Measurements from ENCODE around the gene SSTR4. TPM values are rescaled to one million over a fixed set of nuclear protein-coding genes. Genes with fewer than 3 reads are reported as not detected.
"Not testable (repeated sequence)": the region's sequence is repeated elsewhere in the genome, so short reads cannot be mapped to it uniquely, and the experiment has no call there.

The SSTR4 gene, protein sequence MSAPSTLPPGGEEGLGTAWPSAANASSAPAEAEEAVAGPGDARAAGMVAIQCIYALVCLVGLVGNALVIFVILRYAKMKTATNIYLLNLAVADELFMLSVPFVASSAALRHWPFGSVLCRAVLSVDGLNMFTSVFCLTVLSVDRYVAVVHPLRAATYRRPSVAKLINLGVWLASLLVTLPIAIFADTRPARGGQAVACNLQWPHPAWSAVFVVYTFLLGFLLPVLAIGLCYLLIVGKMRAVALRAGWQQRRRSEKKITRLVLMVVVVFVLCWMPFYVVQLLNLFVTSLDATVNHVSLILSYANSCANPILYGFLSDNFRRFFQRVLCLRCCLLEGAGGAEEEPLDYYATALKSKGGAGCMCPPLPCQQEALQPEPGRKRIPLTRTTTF
- not detected for total RNA-seq

DNA sequence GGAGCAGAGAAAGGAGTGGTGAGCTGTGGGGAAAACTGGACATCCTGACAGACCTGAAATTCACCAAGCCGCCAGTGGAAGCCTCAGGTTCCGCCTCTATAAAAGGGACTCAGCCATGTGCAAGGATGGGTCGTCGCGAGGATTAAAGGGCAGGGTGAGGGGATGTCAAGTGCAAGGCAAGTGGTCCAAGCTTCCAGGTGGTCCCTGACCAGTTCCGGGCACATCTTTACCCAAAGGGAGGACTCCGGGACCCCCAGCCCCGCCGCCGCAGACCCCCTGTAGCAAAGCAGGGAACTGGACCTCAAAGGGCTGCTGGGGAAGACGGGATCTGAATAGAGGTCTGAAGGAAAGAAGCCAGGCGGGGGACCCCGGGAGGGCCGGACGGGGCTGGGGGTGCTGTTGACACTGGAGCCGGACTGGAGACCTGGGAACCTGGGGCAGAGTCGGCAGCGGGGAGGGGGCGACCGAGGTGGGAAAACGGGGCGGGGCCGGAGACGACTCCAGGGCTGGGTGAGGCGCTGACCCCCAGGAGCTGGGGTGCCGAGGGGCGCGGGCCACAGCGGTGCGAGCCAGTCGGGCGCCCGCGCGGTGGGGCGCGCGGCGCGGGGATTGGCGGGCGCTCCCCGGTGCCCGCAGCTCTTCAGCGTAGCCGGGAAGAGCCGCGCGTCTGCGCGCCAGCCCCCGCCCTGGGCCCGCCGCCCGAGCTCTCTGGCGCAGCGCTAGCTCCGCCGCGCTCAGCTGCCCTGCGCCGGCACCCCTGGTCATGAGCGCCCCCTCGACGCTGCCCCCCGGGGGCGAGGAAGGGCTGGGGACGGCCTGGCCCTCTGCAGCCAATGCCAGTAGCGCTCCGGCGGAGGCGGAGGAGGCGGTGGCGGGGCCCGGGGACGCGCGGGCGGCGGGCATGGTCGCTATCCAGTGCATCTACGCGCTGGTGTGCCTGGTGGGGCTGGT lies at the start of gene SSTR4:
TSS of gene SSTR4 (plus strand) at position 592 of the 951 bp plus-strand sequence. CDS start at position 764, 172 bp downstream.
- Histone ChIP-seq H3K4me3 (ENCODE audit: low read length in 3 of 3) (no peak within 1 kb of the TSS), H3K4me1 (ENCODE audit: control insufficient read depth in 3 of 3, insufficient read depth in 3 of 3, low read length in 3 of 3) (peaks cover 0 to 4% (median 2%) of the 10 kb centered on the region in 3 donors), H3K36me3 (ENCODE audit: control insufficient read depth in 3 of 3, insufficient read depth in 3 of 3, low read length in 3 of 3) (no peaks in the 10 kb centered on the region), H3K9me3 (ENCODE audit: control insufficient read depth in 3 of 3, low read length in 3 of 3) (no peaks in the 10 kb centered on the region), H3K27ac (ENCODE audit: low read depth, low read length) (no peak within 1 kb of the TSS), H3K27me3 (ENCODE audit: control insufficient read depth in 3 of 3, insufficient read depth in 3 of 3, low read length in 3 of 3) (peaks cover 20 to 33% (median 25%) of the 10 kb centered on the region in 3 donors), H3K9ac (ENCODE audit: low read depth in 1 of 3, low read length in 3 of 3) (no peak within 1 kb of the TSS)

DNA sequence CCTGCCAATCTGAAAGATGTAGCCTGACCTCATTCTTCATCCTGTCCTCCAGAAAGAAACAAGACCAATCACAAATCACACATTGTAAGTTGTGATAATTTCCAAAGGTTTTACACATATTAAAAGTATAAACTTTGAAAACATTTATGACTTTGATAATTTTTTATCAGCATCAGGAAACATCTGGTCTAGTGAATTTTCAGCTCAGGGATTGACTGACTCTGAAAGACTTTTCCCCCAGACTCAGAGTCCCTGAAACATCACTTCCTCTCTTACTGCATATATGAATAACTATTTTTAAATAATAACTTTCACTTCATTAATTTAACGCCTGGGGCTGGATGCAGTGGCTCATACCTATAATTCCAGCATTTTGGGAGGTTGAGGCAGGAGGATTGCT lies 48.5 kb upstream of the SSTR4 start:
- no peak overlapping the region for H3K4me3 ChIP-seq (ENCODE audit: low read length in 3 of 3)
- H3K27ac ChIP-seq (ENCODE audit: low read depth, low read length) = no peak overlapping the region
- H3K9me3 ChIP-seq (ENCODE audit: control insufficient read depth in 3 of 3, low read length in 3 of 3) = no peaks in the 10 kb centered on the region
- no peak overlapping the region for H3K9ac ChIP-seq (ENCODE audit: low read depth in 1 of 3, low read length in 3 of 3)
- H3K36me3 ChIP-seq (ENCODE audit: control insufficient read depth in 3 of 3, insufficient read depth in 3 of 3, low read length in 3 of 3) = no peaks in the 10 kb centered on the region
- no peaks in the 10 kb centered on the region for H3K4me1 ChIP-seq (ENCODE audit: control insufficient read depth in 3 of 3, insufficient read depth in 3 of 3, low read length in 3 of 3)
- H3K27me3 ChIP-seq (ENCODE audit: control insufficient read depth in 3 of 3, insufficient read depth in 3 of 3, low read length in 3 of 3) = no peaks in the 10 kb centered on the region

DNA sequence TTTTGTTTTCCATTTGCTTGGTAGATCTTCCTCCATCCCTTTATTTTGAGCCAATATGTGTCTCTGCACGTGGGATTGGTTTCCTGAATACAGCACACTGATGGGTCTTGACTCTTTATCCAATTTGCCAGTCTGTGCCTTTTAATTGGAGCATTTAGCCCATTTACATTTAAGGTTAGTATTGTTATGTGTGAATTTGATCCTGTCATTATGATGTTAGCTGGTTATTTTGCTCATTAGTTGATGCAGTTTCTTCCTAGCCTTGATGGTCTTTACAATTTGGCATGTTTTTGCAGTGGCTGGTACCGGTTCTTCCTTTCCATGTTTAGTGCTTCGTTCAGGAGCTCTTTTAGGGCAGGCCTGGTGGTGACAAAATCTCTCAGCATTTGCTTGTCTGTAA lies 43.7 kb upstream of the SSTR4 start:
- not testable (repeated sequence) for H3K36me3 ChIP-seq (ENCODE audit: control insufficient read depth in 3 of 3, insufficient read depth in 3 of 3, low read length in 3 of 3)

DNA sequence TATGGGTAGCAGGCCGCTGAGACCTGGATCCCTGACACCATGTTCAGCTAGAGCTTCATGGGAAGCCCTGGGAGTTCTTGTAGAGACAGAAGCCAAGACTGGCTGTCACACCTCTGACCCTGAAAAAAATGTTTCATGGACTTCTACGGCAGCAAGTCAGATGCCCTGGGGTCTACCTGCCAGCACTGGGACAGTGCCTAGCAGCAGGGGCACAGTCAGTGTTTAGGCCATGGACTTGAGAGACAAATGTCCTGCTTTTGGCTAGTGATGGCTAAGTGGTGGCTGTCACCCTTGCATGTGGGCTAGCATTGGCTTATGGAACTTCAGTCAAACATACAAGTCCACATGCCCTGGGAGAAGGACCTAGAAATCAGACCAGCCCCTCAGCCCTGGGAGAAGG lies 41.3 kb upstream of the SSTR4 start:
- Histone ChIP-seq H3K27ac (ENCODE audit: low read depth, low read length) (no peak overlapping the region), H3K9me3 (ENCODE audit: control insufficient read depth in 3 of 3, low read length in 3 of 3) (no peaks in the 10 kb centered on the region), H3K36me3 (ENCODE audit: control insufficient read depth in 3 of 3, insufficient read depth in 3 of 3, low read length in 3 of 3) (no peaks in the 10 kb centered on the region), H3K27me3 (ENCODE audit: control insufficient read depth in 3 of 3, insufficient read depth in 3 of 3, low read length in 3 of 3) (no peaks in the 10 kb centered on the region), H3K4me3 (ENCODE audit: low read length in 3 of 3) (no peak overlapping the region), H3K9ac (ENCODE audit: low read depth in 1 of 3, low read length in 3 of 3) (no peak overlapping the region), H3K4me1 (ENCODE audit: control insufficient read depth in 3 of 3, insufficient read depth in 3 of 3, low read length in 3 of 3) (no peaks in the 10 kb centered on the region)

More for the DNA sequence above, 43.7 kb upstream of the SSTR4 start:
- not testable (repeated sequence) for H3K9ac ChIP-seq (ENCODE audit: low read depth in 1 of 3, low read length in 3 of 3); H3K27ac ChIP-seq (ENCODE audit: low read depth, low read length); H3K27me3 ChIP-seq (ENCODE audit: control insufficient read depth in 3 of 3, insufficient read depth in 3 of 3, low read length in 3 of 3); H3K4me1 ChIP-seq (ENCODE audit: control insufficient read depth in 3 of 3, insufficient read depth in 3 of 3, low read length in 3 of 3); H3K4me3 ChIP-seq (ENCODE audit: low read length in 3 of 3); H3K9me3 ChIP-seq (ENCODE audit: control insufficient read depth in 3 of 3, low read length in 3 of 3)

DNA sequence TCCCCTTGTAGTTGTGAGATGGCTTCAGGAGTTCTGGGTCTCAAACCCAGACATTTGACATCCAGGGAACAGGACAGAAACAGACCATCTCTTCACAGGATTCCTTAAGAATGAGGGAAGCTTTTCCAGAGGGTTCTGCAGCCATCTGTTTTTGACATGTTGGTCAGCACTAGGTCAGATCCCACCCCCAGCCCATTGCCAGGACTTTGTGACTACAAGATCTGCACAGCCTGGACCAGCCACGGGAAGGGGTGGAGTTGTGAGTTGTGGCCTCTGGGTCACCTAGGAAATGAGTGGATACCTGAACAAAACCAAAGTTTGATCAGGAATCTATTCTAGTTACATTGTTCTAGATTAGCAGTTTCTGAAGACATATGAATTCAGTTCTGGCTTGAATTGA lies 39.2 kb upstream of the SSTR4 start:
- H3K4me3 ChIP-seq (ENCODE audit: low read length in 3 of 3) = no peak overlapping the region
- no peaks in the 10 kb centered on the region for H3K9me3 ChIP-seq (ENCODE audit: control insufficient read depth in 3 of 3, low read length in 3 of 3)
- no peak overlapping the region for H3K27ac ChIP-seq (ENCODE audit: low read depth, low read length)
- H3K9ac ChIP-seq (ENCODE audit: low read depth in 1 of 3, low read length in 3 of 3) = no peak overlapping the region
- no peaks in the 10 kb centered on the region for H3K27me3 ChIP-seq (ENCODE audit: control insufficient read depth in 3 of 3, insufficient read depth in 3 of 3, low read length in 3 of 3)
- H3K36me3 ChIP-seq (ENCODE audit: control insufficient read depth in 3 of 3, insufficient read depth in 3 of 3, low read length in 3 of 3) = no peaks in the 10 kb centered on the region
- H3K4me1 ChIP-seq (ENCODE audit: control insufficient read depth in 3 of 3, insufficient read depth in 3 of 3, low read length in 3 of 3) = no peaks in the 10 kb centered on the region

DNA sequence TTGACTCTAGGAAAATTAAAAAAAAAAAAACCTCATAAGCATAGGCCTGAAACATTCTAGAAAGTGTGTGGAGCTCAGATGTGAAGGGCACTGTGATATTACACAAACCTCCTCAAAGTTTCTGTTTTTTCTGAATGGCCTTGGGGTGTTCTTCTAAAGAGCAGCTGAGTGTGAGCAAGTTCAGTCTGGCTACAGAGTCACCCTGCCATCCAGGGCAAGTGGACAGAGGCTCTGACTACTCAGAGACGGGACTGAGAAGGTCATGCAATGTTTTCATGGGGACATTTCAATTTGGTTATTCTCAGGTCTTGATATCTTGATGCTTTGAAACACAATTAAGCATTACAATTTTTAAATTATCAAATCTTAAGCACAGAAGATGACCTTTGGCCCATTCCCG lies 36.6 kb upstream of the SSTR4 start:
- no peak overlapping the region for H3K9ac ChIP-seq (ENCODE audit: low read depth in 1 of 3, low read length in 3 of 3)
- H3K9me3 ChIP-seq (ENCODE audit: control insufficient read depth in 3 of 3, low read length in 3 of 3) = no peaks in the 10 kb centered on the region
- no peak overlapping the region for H3K27ac ChIP-seq (ENCODE audit: low read depth, low read length)
- no peaks in the 10 kb centered on the region for H3K36me3 ChIP-seq (ENCODE audit: control insufficient read depth in 3 of 3, insufficient read depth in 3 of 3, low read length in 3 of 3)
- no peaks in the 10 kb centered on the region for H3K4me1 ChIP-seq (ENCODE audit: control insufficient read depth in 3 of 3, insufficient read depth in 3 of 3, low read length in 3 of 3)
- no peak overlapping the region for H3K4me3 ChIP-seq (ENCODE audit: low read length in 3 of 3)
- H3K27me3 ChIP-seq (ENCODE audit: control insufficient read depth in 3 of 3, insufficient read depth in 3 of 3, low read length in 3 of 3) = no peaks in the 10 kb centered on the region

DNA sequence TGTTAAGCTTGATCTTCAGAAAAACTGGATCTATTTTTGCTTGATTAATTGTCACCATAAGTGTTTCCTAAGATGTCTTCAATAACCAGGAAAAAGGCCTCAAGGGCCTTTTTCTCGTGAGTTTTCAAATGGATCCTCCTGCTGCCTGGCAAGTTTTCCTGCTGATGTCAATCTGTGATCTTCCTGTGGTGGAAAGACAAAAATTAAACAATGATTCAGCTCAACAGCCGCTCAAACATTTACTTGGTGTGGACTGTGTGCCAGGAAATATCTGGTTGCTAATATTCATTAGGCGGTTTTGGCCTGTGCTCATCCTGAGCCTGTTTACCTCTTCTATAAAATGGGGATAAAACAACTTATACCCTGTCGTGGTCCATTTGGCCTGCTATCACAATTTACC lies 35.4 kb upstream of the SSTR4 start:
- no peaks in the 10 kb centered on the region for H3K36me3 ChIP-seq (ENCODE audit: control insufficient read depth in 3 of 3, insufficient read depth in 3 of 3, low read length in 3 of 3)
- H3K27me3 ChIP-seq (ENCODE audit: control insufficient read depth in 3 of 3, insufficient read depth in 3 of 3, low read length in 3 of 3) = no peaks in the 10 kb centered on the region
- H3K9ac ChIP-seq (ENCODE audit: low read depth in 1 of 3, low read length in 3 of 3) = no peak overlapping the region
- H3K9me3 ChIP-seq (ENCODE audit: control insufficient read depth in 3 of 3, low read length in 3 of 3) = no peaks in the 10 kb centered on the region
- H3K4me1 ChIP-seq (ENCODE audit: control insufficient read depth in 3 of 3, insufficient read depth in 3 of 3, low read length in 3 of 3) = no peaks in the 10 kb centered on the region
- H3K4me3 ChIP-seq (ENCODE audit: low read length in 3 of 3) = no peak overlapping the region
- no peak overlapping the region for H3K27ac ChIP-seq (ENCODE audit: low read depth, low read length)

DNA sequence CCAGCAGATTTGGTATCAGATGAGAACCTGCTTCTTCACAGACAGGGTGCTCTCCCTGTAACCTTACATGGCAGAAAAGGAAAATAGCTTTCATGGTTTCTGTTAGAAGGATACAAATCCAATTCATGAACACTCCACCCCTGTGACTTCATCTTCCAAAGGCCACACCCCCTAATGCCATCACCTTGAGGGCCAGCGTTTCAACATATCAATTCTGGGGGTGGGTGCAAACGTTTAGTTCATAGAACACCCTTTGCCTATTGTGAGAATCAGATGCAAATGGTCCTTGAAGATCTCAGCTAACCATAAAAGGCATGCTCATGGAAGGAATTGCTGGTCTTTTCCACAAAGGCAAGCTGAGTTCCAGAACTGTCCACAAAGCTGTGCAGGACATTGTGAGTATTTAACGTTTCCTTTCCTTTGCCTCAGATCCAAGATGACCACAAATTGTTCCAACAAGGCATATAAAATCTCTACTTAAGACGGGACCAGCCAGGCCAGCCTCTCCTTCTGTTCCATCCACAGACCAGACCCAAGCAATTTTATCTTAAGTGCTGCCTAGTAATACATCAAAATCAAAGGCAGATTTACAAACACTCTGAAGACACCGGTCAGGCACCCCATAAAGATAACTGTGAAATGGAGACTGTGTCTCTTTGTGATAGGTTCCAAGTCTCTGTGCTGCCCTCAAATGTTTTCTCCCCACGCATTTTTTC lies 34.7 kb upstream of the SSTR4 start:
- no peak overlapping the region for H3K27ac ChIP-seq (ENCODE audit: low read depth, low read length)
- H3K9me3 ChIP-seq (ENCODE audit: control insufficient read depth in 3 of 3, low read length in 3 of 3) = no peaks in the 10 kb centered on the region
- no peak overlapping the region for H3K4me3 ChIP-seq (ENCODE audit: low read length in 3 of 3)
- no peaks in the 10 kb centered on the region for H3K27me3 ChIP-seq (ENCODE audit: control insufficient read depth in 3 of 3, insufficient read depth in 3 of 3, low read length in 3 of 3)
- H3K9ac ChIP-seq (ENCODE audit: low read depth in 1 of 3, low read length in 3 of 3) = no peak overlapping the region
- H3K4me1 ChIP-seq (ENCODE audit: control insufficient read depth in 3 of 3, insufficient read depth in 3 of 3, low read length in 3 of 3) = no peaks in the 10 kb centered on the region
- no peaks in the 10 kb centered on the region for H3K36me3 ChIP-seq (ENCODE audit: control insufficient read depth in 3 of 3, insufficient read depth in 3 of 3, low read length in 3 of 3)

DNA sequence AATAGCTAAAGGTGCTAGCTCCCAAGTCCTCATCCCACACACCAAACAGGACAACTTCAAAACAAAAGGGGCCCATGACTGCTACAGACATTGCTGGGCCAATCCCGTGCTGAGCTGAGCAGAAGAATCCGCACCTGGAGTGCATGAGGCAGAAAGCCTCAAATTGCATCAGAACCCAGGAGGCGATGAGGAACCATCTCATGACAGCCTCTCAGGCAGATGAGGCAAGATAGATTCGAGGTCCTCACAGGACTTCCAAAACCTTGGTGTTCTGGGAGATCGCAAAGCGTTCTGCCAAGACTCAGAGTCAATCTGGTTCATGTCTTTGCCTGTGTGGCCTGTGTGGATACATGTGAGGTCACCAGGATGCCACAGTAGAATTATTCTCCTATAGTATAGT lies 32.8 kb upstream of the SSTR4 start:
- H3K36me3 ChIP-seq (ENCODE audit: control insufficient read depth in 3 of 3, insufficient read depth in 3 of 3, low read length in 3 of 3) = no peaks in the 10 kb centered on the region
- no peak overlapping the region for H3K27ac ChIP-seq (ENCODE audit: low read depth, low read length)
- H3K4me1 ChIP-seq (ENCODE audit: control insufficient read depth in 3 of 3, insufficient read depth in 3 of 3, low read length in 3 of 3) = no peaks in the 10 kb centered on the region
- H3K9me3 ChIP-seq (ENCODE audit: control insufficient read depth in 3 of 3, low read length in 3 of 3) = no peaks in the 10 kb centered on the region
- H3K4me3 ChIP-seq (ENCODE audit: low read length in 3 of 3) = no peak overlapping the region
- H3K9ac ChIP-seq (ENCODE audit: low read depth in 1 of 3, low read length in 3 of 3) = no peak overlapping the region
- H3K27me3 ChIP-seq (ENCODE audit: control insufficient read depth in 3 of 3, insufficient read depth in 3 of 3, low read length in 3 of 3) = no peaks in the 10 kb centered on the region

Data from skeletal muscle tissue (tissue), 4 donors.